ENCODE measurements around the gene KLK1. TPM values are rescaled to one million over a fixed set of nuclear protein-coding genes. Genes with fewer than 3 reads are reported as not detected.

KLK1 gene
- total RNA-seq, 1 donor from 2014 or later: not detected

- no peak for TF ChIP-seq CTCF (IDR thresholded peaks at IDR 0.05; ENCODE audit: insufficient read depth, low read length, poor library complexity, severe bottlenecking)
- no peak for DNase-seq (ENCODE audit: low read depth)
- Histone ChIP-seq H3K36me3 (ENCODE audit: control insufficient read depth, insufficient read depth, low read length) (no peaks in the 10 kb centered on the region), H3K4me3 (ENCODE audit: low read depth, low read length) (no peak overlapping the region), H3K27me3 (ENCODE audit: control insufficient read depth, insufficient read depth, low read length) (no peaks in the 10 kb centered on the region)
These were observed 27.2 kb upstream of the KLK1 start for GRCh38 chr19:50850738-50851137.

GRCh38 chr19:50844296-50844935 lies 20.8 kb upstream of the KLK1 start:
- Histone ChIP-seq H3K27me3 (ENCODE audit: control insufficient read depth, insufficient read depth, low read length) (no peaks in the 10 kb centered on the region), H3K36me3 (ENCODE audit: control insufficient read depth, insufficient read depth, low read length) (no peaks in the 10 kb centered on the region), H3K4me3 (ENCODE audit: low read depth, low read length) (no peak overlapping the region)
- TF ChIP-seq CTCF (IDR thresholded peaks at IDR 0.05; ENCODE audit: insufficient read depth, low read length, poor library complexity, severe bottlenecking): no peak
- DNase-seq (ENCODE audit: low read depth): no peak

GRCh38 chr19:50843701-50844221 lies 20.2 kb upstream of the KLK1 start:
- H3K36me3 ChIP-seq (ENCODE audit: control insufficient read depth, insufficient read depth, low read length): no peaks in the 10 kb centered on the region
- no peak overlapping the region for H3K4me3 ChIP-seq (ENCODE audit: low read depth, low read length)
- DNase-seq (ENCODE audit: low read depth): no peak
- no peak for TF ChIP-seq CTCF (IDR thresholded peaks at IDR 0.05; ENCODE audit: insufficient read depth, low read length, poor library complexity, severe bottlenecking)
- H3K27me3 ChIP-seq (ENCODE audit: control insufficient read depth, insufficient read depth, low read length): no peaks in the 10 kb centered on the region

GRCh38 chr19:50843205-50843604 lies 19.6 kb upstream of the KLK1 start:
- Histone ChIP-seq H3K36me3 (ENCODE audit: control insufficient read depth, insufficient read depth, low read length) (no peaks in the 10 kb centered on the region), H3K4me3 (ENCODE audit: low read depth, low read length) (no peak overlapping the region), H3K27me3 (ENCODE audit: control insufficient read depth, insufficient read depth, low read length) (no peaks in the 10 kb centered on the region)
- no peak for DNase-seq (ENCODE audit: low read depth)
- TF ChIP-seq CTCF (IDR thresholded peaks at IDR 0.05; ENCODE audit: insufficient read depth, low read length, poor library complexity, severe bottlenecking): no peak

- Histone ChIP-seq H3K36me3 (ENCODE audit: control insufficient read depth, insufficient read depth, low read length) (no peaks in the 10 kb centered on the region), H3K4me3 (ENCODE audit: low read depth, low read length) (no peak overlapping the region), H3K27me3 (ENCODE audit: control insufficient read depth, insufficient read depth, low read length) (no peaks in the 10 kb centered on the region)
- DNase-seq (ENCODE audit: low read depth): no peak
- no peak for TF ChIP-seq CTCF (IDR thresholded peaks at IDR 0.05; ENCODE audit: insufficient read depth, low read length, poor library complexity, severe bottlenecking)
These were observed 18.5 kb upstream of the KLK1 start for GRCh38 chr19:50842130-50842529.
